ENCODE data around the gene CCDC24. TPM values are rescaled to one million over a fixed set of nuclear protein-coding genes. Genes with fewer than 3 reads are reported as not detected.

Gene CCDC24
- total RNA-seq, 3 donors from 2014 or later (not counting 1 experiment from before 2014, with no cell fraction given) = 3.8 to 5.2 (median 3.9) TPM

- Mint-ChIP-seq H3K9me3 (no peaks in the 10 kb centered on the region), H3K36me3 (no peaks in the 10 kb centered on the region), H3K27ac (no peak overlapping the region), H3K4me1 (peaks cover 4 to 19% of the 10 kb centered on the region in 2 donors), H3K27me3 (ENCODE audit: low read depth in 2 of 2) (no peaks in the 10 kb centered on the region), H3K4me3 (no peak overlapping the region)
- H3K4me3 ChIP-seq (ENCODE audit: low read length) = no peak overlapping the region
- no peak for ATAC-seq
- peaks cover 16% of the 10 kb centered on the region for H3K4me1 ChIP-seq (ENCODE audit: control insufficient read depth, insufficient read depth, low read length)
- intact Hi-C loops (cut with micrococcal nuclease) = no loop called here
- H3K27me3 ChIP-seq (ENCODE audit: control insufficient read depth, insufficient read depth, low read length) = no peaks in the 10 kb centered on the region
- no peak for TF ChIP-seq CTCF (IDR thresholded peaks at IDR 0.05)
- H3K27ac ChIP-seq (ENCODE audit: low read length) = no peak overlapping the region
- H3K9me3 ChIP-seq (ENCODE audit: control insufficient read depth, insufficient read depth, low read length) = no peaks in the 10 kb centered on the region
- DNase-seq = no peak
- WGBS (ENCODE audit: insufficient coverage) = 84% methylated on average over 4 of the region's 7 CpGs
- H3K36me3 ChIP-seq (ENCODE audit: control insufficient read depth, insufficient read depth, low read length) = no peaks in the 10 kb centered on the region
Measured at GRCh38 chr1:43994071-43994470, 2.7 kb downstream of the CCDC24 start.

- intact Hi-C loops (cut with micrococcal nuclease) = no loop called here
- ATAC-seq = no peak
- H3K9me3 Mint-ChIP-seq = no peaks in the 10 kb centered on the region
Measured at GRCh38 chr1:43994794-43995790, 3.7 kb downstream of the CCDC24 start.

GRCh38 chr1:43995984-43996732 is 4.8 kb downstream of the CCDC24 start:
- H3K9me3 ChIP-seq (ENCODE audit: control insufficient read depth, insufficient read depth, low read length) = no peaks in the 10 kb centered on the region
- Mint-ChIP-seq H3K27me3 (ENCODE audit: low read depth in 2 of 2) (no peaks in the 10 kb centered on the region), H3K27ac (peak overlapping the region in 1 of 2 donors; percentile 42), H3K9me3 (no peaks in the 10 kb centered on the region), H3K4me3 (no peak overlapping the region), H3K4me1 (peaks cover 4 to 16% of the 10 kb centered on the region in 2 donors), H3K36me3 (no peaks in the 10 kb centered on the region)
- no peak overlapping the region for H3K4me3 ChIP-seq (ENCODE audit: low read length)
- 93% methylated on average over 21 of the region's 21 CpGs for WGBS (ENCODE audit: insufficient coverage)
- H3K27me3 ChIP-seq (ENCODE audit: control insufficient read depth, insufficient read depth, low read length) = no peaks in the 10 kb centered on the region
- H3K27ac ChIP-seq (ENCODE audit: low read length) = no peak overlapping the region
- no peak for ATAC-seq
- DNase-seq = no peak
- intact Hi-C loops (cut with micrococcal nuclease) = no loop called here
- no peak for TF ChIP-seq CTCF (IDR thresholded peaks at IDR 0.05)
- no peaks in the 10 kb centered on the region for H3K36me3 ChIP-seq (ENCODE audit: control insufficient read depth, insufficient read depth, low read length)
- peaks cover 10% of the 10 kb centered on the region for H3K4me1 ChIP-seq (ENCODE audit: control insufficient read depth, insufficient read depth, low read length)

More at GRCh38 chr1:43994794-43995790, 3.7 kb downstream of the CCDC24 start:
- no peak for TF ChIP-seq CTCF (IDR thresholded peaks at IDR 0.05)
- no peak for DNase-seq
- Histone ChIP-seq H3K27me3 (ENCODE audit: control insufficient read depth, insufficient read depth, low read length) (no peaks in the 10 kb centered on the region), H3K4me1 (ENCODE audit: control insufficient read depth, insufficient read depth, low read length) (peaks cover 16% of the 10 kb centered on the region), H3K36me3 (ENCODE audit: control insufficient read depth, insufficient read depth, low read length) (no peaks in the 10 kb centered on the region), H3K27ac (ENCODE audit: low read length) (no peak overlapping the region), H3K9me3 (ENCODE audit: control insufficient read depth, insufficient read depth, low read length) (no peaks in the 10 kb centered on the region), H3K4me3 (ENCODE audit: low read length) (no peak overlapping the region)
- no peak overlapping the region for H3K4me3 Mint-ChIP-seq
- H3K36me3 Mint-ChIP-seq = no peaks in the 10 kb centered on the region
- WGBS (ENCODE audit: insufficient coverage) = 75% methylated on average over 15 of the region's 15 CpGs
- H3K27ac Mint-ChIP-seq = peak overlapping the region in 1 of 2 donors; percentile 42
- peaks cover 4 to 19% of the 10 kb centered on the region in 2 donors for H3K4me1 Mint-ChIP-seq
- H3K27me3 Mint-ChIP-seq (ENCODE audit: low read depth in 2 of 2) = no peaks in the 10 kb centered on the region
